CD4-positive, CD25-positive, alpha-beta regulatory T cell (primary cell): ENCODE results near the gene NPB. TPM values are rescaled to one million over a fixed set of nuclear protein-coding genes. Genes with fewer than 3 reads are reported as not detected.

ENCODE experiments used
- ATAC-seq, 2 donors: fragments of 150-1000 bp; cut with Tn5 transposase; one replicate each; pipeline ENCODE4 v1.10.0; 2021; ENCODE audit warnings: low read depth in 2 of 2, moderate number of reproducible peaks in 2 of 2, moderate library complexity in 1 of 2
- DNase-seq, 3 donors: peaks; one replicate each; pipeline versions ENCODE4 v3.0.0 to v3.0.0-alpha.2; 2012 to 2022; ENCODE audit warnings: mixed read lengths in 1 of 3
- H3K27ac ChIP-seq: one replicate; pipeline ENCODE4 v1.7.0; 2013; ENCODE audit warnings: mild to moderate bottlenecking, low read length; ENCODE audit not compliant: insufficient read depth, poor library complexity, severe bottlenecking
- H3K27me3 ChIP-seq: one replicate; pipeline ENCODE4 v1.7.0; 2013; ENCODE audit warnings: low read length; ENCODE audit not compliant: control insufficient read depth, insufficient read depth
- H3K36me3 ChIP-seq: one replicate; pipeline ENCODE4 v1.7.0; 2013; ENCODE audit warnings: mild to moderate bottlenecking, low read length, moderate library complexity; ENCODE audit not compliant: control insufficient read depth, insufficient read depth
- H3K4me1 ChIP-seq: 2 replicates; pipeline ENCODE4 v1.7.0; 2013; ENCODE audit warnings: mild to moderate bottlenecking, low read length; ENCODE audit not compliant: insufficient read depth, control insufficient read depth, poor library complexity, severe bottlenecking
- H3K4me3 ChIP-seq: one replicate; pipeline ENCODE4 v1.7.0; 2013; ENCODE audit warnings: low read depth, mild to moderate bottlenecking, low read length, moderate library complexity
- H3K9me3 ChIP-seq, 2 experiments: 1 replicate in 1 of 2; 2 replicates in 1 of 2; pipeline ENCODE4 v1.7.0; 2013; ENCODE audit warnings: low read length in 2 of 2, mild to moderate bottlenecking in 1 of 2, moderate library complexity in 1 of 2; ENCODE audit not compliant: control insufficient read depth in 2 of 2
- H3K27ac Mint-ChIP-seq, 3 donors: one replicate each; pipeline ENCODE4 v1.8.0; 2020 to 2022; ENCODE audit warnings: mild to moderate bottlenecking in 3 of 3, mixed read lengths in 3 of 3, moderate library complexity in 2 of 3
- H3K27me3 Mint-ChIP-seq: one replicate; pipeline ENCODE4 v1.8.0; 2022; ENCODE audit warnings: mild to moderate bottlenecking, mixed read lengths
- H3K36me3 Mint-ChIP-seq: one replicate; pipeline ENCODE4 v1.8.0; 2020; ENCODE audit warnings: mixed read lengths
- H3K4me1 Mint-ChIP-seq, 4 donors: one replicate each; pipeline ENCODE4 v1.8.0; 2020 to 2022; ENCODE audit warnings: mixed read lengths in 4 of 4, mild to moderate bottlenecking in 1 of 4
- H3K4me3 Mint-ChIP-seq, 4 donors: one replicate each; pipeline ENCODE4 v1.8.0; 2020 to 2022; ENCODE audit warnings: mild to moderate bottlenecking in 4 of 4, mixed read lengths in 4 of 4, moderate library complexity in 3 of 4
- H3K9me3 Mint-ChIP-seq, 7 donors: one replicate each; pipeline ENCODE4 v1.8.0; 2020 to 2022; ENCODE audit warnings: mixed read lengths in 7 of 7, mild to moderate bottlenecking in 3 of 7, moderate library complexity in 2 of 7
- polyA plus RNA-seq, 4 donors: library from polyadenylated mRNA; unstranded; fragments of 300-500 nt; fragmentation: Illumina TruSeq; gene quantifications; one replicate each; pipeline ENCODE4 v1.2.3, GENCODE V29; 2021
- total RNA-seq: library from RNA; stranded (reverse); gene quantifications from one replicate; pipeline ENCODE4 v1.2.3, GENCODE V29; 2022

The NPB gene
- total and polyA plus RNA-seq, 5 donors from 2014 or later, result 0.10 TPM; not detected in 4

DNA sequence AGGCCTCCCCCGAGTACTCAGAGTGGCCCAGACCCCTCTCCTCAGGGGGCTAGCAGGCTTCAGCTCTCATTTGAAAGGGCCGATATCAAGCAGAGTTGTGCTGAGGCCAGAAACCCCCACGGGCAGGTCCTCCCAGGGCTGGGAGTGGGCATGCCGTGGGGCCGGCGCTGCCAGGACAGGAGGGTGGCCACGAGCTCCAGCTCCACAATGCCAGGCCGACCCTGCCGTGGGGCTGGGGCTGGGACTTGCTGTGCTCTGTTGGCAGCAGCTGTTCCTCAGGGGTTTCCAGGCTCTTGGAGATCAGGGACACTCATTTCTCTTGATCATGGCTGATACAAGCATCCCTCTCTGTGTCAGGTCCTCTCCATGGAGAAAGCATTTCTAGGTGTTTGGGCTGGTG lies 3.2 kb upstream of the NPB start:
- Histone ChIP-seq H3K4me1 (peaks cover 12% of the 10 kb centered on the region), H3K36me3 (peaks cover 44% of the 10 kb centered on the region), H3K9me3 (no peaks in the 10 kb centered on the region), H3K27ac (no peak overlapping the region), H3K27me3 (no peaks in the 10 kb centered on the region), H3K4me3 (no peak overlapping the region)
- H3K27me3 Mint-ChIP-seq, result peaks cover 9% of the 10 kb centered on the region
- H3K4me1 Mint-ChIP-seq, result peaks cover 0 to 10% (median 3%) of the 10 kb centered on the region in 4 donors
- no peak overlapping the region for H3K27ac Mint-ChIP-seq
- no peak for DNase-seq
- no peaks in the 10 kb centered on the region for H3K9me3 Mint-ChIP-seq
- no peak for ATAC-seq
- H3K4me3 Mint-ChIP-seq, result no peak overlapping the region
- H3K36me3 Mint-ChIP-seq, result peaks cover 21% of the 10 kb centered on the region

DNA sequence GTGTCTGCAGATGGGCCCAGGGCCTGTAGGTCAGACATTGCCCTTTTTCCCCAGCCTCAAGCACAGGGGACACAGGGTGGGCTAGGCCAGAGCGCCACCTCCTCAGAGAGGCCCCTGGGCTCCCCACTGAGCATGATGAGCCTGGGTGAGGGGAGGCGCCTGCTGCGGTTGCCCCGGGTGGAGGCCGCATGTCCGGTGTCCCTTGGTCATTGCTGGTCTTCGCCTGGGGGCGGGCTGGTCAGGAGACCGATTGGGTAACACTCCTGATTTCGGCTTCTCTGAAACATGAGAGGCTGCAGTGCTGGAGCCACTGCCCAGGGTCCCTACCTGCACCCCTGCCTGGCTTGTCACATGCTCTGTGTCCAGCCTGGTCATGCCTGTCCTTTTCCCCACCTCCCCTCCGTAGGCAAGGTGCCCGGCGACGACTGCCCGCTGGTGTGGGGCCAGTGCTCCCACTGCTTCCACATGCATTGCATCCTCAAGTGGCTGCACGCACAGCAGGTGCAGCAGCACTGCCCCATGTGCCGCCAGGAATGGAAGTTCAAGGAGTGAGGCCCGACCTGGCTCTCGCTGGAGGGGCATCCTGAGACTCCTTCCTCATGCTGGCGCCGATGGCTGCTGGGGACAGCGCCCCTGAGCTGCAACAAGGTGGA lies 2.4 kb upstream of the NPB start:
- no peak for DNase-seq
- Histone ChIP-seq H3K4me1 (peaks cover 12% of the 10 kb centered on the region), H3K9me3 (no peaks in the 10 kb centered on the region), H3K27ac (no peak overlapping the region), H3K4me3 (no peak overlapping the region), H3K36me3 (peaks cover 42% of the 10 kb centered on the region), H3K27me3 (no peaks in the 10 kb centered on the region)
- H3K27ac Mint-ChIP-seq, result no peak overlapping the region
- H3K27me3 Mint-ChIP-seq, result peaks cover 9% of the 10 kb centered on the region
- peaks cover 0 to 10% (median 3%) of the 10 kb centered on the region in 4 donors for H3K4me1 Mint-ChIP-seq
- H3K9me3 Mint-ChIP-seq, result no peaks in the 10 kb centered on the region
- H3K36me3 Mint-ChIP-seq, result peaks cover 21% of the 10 kb centered on the region
- ATAC-seq, result no peak
- H3K4me3 Mint-ChIP-seq, result no peak overlapping the region

- Histone ChIP-seq H3K4me1 (peaks cover 12% of the 10 kb centered on the region), H3K9me3 (no peaks in the 10 kb centered on the region), H3K36me3 (peaks cover 38% of the 10 kb centered on the region), H3K27ac (no peak overlapping the region), H3K27me3 (no peaks in the 10 kb centered on the region), H3K4me3 (no peak overlapping the region)
- H3K4me3 Mint-ChIP-seq, result peak overlapping the region in 2 of 4 donors; percentile 45 to 54
- ATAC-seq (no peak), DNase-seq (no peak)
- peaks cover 19% of the 10 kb centered on the region for H3K36me3 Mint-ChIP-seq
- peaks cover 0 to 10% (median 3%) of the 10 kb centered on the region in 4 donors for H3K4me1 Mint-ChIP-seq
- no peaks in the 10 kb centered on the region for H3K9me3 Mint-ChIP-seq
- H3K27me3 Mint-ChIP-seq, result peaks cover 9% of the 10 kb centered on the region
- no peak overlapping the region for H3K27ac Mint-ChIP-seq
Observed at GRCh38 chr17:81900181-81900820, 1.7 kb upstream of the NPB start.

DNA sequence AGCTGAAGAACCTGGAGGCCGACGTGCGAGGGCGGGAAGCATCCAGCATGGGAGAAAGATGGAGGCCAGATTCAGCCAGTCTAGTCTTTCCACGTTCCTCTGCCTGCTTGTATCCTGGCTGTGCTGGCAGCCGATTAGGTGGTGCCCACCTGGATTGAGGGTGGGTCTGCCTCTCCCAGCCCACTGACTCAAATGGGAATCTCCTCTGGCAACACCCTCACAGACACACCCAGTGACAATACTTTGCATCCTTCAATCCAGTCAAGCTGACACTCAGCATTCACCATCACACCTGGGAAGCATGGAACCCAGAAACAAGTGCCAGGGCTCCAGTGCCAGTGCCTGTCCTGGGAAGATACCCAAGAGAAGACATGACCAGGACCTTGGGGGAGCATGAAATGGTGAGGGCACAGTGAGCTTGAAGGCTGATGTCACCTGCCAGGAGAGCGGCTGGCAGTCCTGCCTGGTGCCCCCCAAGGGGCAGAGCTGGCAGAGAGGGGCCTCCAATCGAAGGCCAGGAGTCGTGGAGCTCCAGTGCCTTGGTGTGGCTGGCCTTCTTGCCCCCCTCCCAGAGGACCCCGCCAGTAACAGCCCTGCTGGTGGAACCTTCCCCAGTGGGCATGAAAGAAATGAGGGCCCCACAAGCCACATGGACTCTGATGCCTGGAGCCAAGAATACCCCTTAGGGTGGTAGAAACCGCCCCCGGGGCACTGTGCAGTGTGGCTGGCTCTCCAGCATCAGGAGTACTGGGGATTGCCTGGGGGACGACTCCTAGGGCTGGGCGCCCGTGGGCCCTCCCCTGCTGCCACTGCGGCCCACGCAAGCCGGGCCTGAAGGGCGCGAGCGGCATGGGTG lies 643 bp upstream of the NPB start:
- Mint-ChIP-seq H3K4me1 (peaks cover 0 to 10% (median 3%) of the 10 kb centered on the region in 4 donors), H3K36me3 (peaks cover 17% of the 10 kb centered on the region), H3K27me3 (peaks cover 9% of the 10 kb centered on the region), H3K4me3 (peak overlapping the region in 3 of 4 donors; percentile 45 to 55 (median 54)), H3K27ac (no peak overlapping the region), H3K9me3 (no peaks in the 10 kb centered on the region)
- H3K27me3 ChIP-seq, result no peaks in the 10 kb centered on the region
- ATAC-seq (no peak), DNase-seq (no peak)
- H3K4me3 ChIP-seq, result no peak overlapping the region
- no peaks in the 10 kb centered on the region for H3K9me3 ChIP-seq
- H3K4me1 ChIP-seq, result peaks cover 12% of the 10 kb centered on the region
- H3K36me3 ChIP-seq, result peaks cover 33% of the 10 kb centered on the region
- H3K27ac ChIP-seq, result no peak overlapping the region

DNA sequence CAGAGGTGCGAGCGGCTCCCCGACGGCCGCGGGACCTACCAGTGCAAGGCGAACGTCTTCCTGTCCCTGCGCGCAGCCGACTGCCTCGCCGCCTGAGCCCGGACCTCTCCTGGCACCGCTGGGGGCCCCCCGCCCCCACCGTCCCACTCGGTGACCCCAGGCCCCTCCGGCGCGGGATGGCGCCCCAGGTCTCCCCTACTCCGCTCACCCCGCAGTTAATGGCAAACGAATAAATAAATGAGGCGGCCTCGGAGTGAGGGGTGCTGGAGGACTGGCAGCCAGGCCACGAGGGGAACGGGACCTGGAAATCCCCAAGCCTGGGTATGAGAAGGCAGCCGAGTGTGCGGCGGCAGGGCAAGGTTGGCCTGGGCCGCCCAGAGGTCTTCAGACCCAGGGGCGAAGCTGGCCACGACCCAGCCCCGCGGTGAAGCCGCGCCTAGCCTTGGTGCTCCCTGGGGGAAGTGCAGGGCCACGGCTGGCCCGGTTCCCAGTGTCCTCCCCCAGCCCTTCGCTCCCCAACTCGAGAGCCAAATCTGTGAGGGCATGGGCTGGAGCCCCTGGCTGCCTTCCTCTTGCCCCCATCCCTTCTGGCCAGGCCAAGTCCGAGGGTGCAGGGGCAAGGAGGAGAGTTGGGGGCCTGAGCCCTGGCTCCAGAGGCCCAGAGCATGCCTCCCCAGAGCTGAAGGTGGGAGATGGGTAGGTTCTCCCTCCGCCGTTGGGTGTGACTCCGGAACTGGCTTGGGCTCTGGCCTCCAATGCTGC lies 796 bp downstream of the NPB start:
- H3K4me3 Mint-ChIP-seq, result no peak overlapping the region
- H3K27ac Mint-ChIP-seq, result no peak overlapping the region
- no peaks in the 10 kb centered on the region for H3K9me3 Mint-ChIP-seq
- Histone ChIP-seq H3K9me3 (no peaks in the 10 kb centered on the region), H3K27me3 (no peaks in the 10 kb centered on the region), H3K4me3 (no peak overlapping the region), H3K27ac (no peak overlapping the region), H3K4me1 (peaks cover 12% of the 10 kb centered on the region), H3K36me3 (peaks cover 22% of the 10 kb centered on the region)
- peaks cover 9% of the 10 kb centered on the region for H3K27me3 Mint-ChIP-seq
- ATAC-seq (peak; percentile 8 to 29), DNase-seq (peak in 1 of 3 donors; percentile 36)
- peaks cover 0 to 10% (median 3%) of the 10 kb centered on the region in 4 donors for H3K4me1 Mint-ChIP-seq
- peaks cover 14% of the 10 kb centered on the region for H3K36me3 Mint-ChIP-seq

- H3K27ac Mint-ChIP-seq, result no peak overlapping the region
- H3K4me3 ChIP-seq, result no peak overlapping the region
- H3K27me3 ChIP-seq, result no peaks in the 10 kb centered on the region
- H3K9me3 ChIP-seq, result no peaks in the 10 kb centered on the region
- peaks cover 16% of the 10 kb centered on the region for H3K36me3 ChIP-seq
- H3K4me3 Mint-ChIP-seq, result no peak overlapping the region
- no peak overlapping the region for H3K27ac ChIP-seq
- no peak for DNase-seq
- H3K4me1 Mint-ChIP-seq, result peaks cover 0 to 10% (median 3%) of the 10 kb centered on the region in 4 donors
- H3K4me1 ChIP-seq, result peaks cover 12% of the 10 kb centered on the region
- H3K9me3 Mint-ChIP-seq, result no peaks in the 10 kb centered on the region
- ATAC-seq, result no peak
- peaks cover 9% of the 10 kb centered on the region for H3K27me3 Mint-ChIP-seq
- peaks cover 13% of the 10 kb centered on the region for H3K36me3 Mint-ChIP-seq
Observed at GRCh38 chr17:81903415-81903831, 1.4 kb downstream of the NPB start.

DNA sequence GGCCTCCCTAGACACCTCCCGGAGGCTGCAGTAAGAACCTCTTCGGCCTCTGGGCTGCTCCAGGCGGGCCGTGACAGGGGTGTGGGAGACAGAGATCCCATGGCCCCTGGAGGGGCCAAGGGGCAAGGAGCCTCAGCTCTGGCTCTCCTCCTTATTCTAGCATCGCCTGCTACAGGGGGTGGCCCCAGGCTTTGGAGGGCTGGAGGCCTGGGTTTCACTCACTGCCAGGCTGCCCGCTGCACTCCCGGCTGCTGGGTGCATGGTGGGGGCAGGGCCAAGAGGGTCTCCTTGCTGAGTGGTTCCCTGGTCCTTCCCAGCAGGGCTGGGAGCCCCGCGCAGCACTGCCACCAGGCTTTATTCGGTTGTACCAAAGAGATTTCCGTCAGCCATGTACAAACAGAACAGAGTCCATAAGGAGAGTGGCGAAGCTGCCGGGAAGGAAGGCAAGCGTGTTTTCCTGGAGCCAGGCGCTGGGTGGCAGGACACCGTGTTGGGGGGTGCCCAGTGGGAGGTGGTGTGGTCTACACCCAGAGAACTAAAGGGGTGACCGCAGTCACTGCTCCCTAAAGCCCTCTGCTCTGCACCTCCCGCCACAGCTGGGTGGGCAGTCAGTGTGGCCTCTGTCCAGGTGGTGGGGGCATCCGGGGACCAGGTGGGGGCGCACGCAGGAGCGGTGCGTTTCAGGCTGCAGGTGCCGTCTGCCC lies 2.0 kb downstream of the NPB start:
- DNase-seq, result no peak
- H3K4me1 Mint-ChIP-seq, result peaks cover 0 to 10% (median 3%) of the 10 kb centered on the region in 4 donors
- ATAC-seq, result no peak
- no peak overlapping the region for H3K4me3 Mint-ChIP-seq
- peaks cover 13% of the 10 kb centered on the region for H3K36me3 Mint-ChIP-seq
- no peaks in the 10 kb centered on the region for H3K27me3 ChIP-seq
- H3K9me3 Mint-ChIP-seq, result no peaks in the 10 kb centered on the region
- no peak overlapping the region for H3K4me3 ChIP-seq
- peaks cover 9% of the 10 kb centered on the region for H3K27me3 Mint-ChIP-seq
- H3K27ac Mint-ChIP-seq, result no peak overlapping the region
- peaks cover 10% of the 10 kb centered on the region for H3K36me3 ChIP-seq
- no peaks in the 10 kb centered on the region for H3K9me3 ChIP-seq
- H3K27ac ChIP-seq, result no peak overlapping the region
- peaks cover 12% of the 10 kb centered on the region for H3K4me1 ChIP-seq
